NCI-H2171 treated with DMSO at 0.1 percent for 48 hours (cell line): ENCODE data around the gene P2RX5.

ENCODE experiments used
- DNase-seq: peaks from one replicate; lab custom pipeline; 2025; lab: John Stamatoyannopoulos, UW

The P2RX5 gene

GRCh38 chr17:3681057-3681456 lies 14.9 kb downstream of the P2RX5 start:
- no peak for DNase-seq

- no peak for DNase-seq
Measured at GRCh38 chr17:3679531-3680126, 16.3 kb downstream of the P2RX5 start.

- no peak for DNase-seq
Measured at GRCh38 chr17:3678821-3679530, 17.0 kb downstream of the P2RX5 start.

- DNase-seq, result no peak
Measured at GRCh38 chr17:3678095-3678820, 17.7 kb downstream of the P2RX5 start.

GRCh38 chr17:3675886-3676285 lies 20.1 kb downstream of the P2RX5 start:
- DNase-seq, result no peak

GRCh38 chr17:3672571-3672970 lies 23.4 kb downstream of the P2RX5 start:
- DNase-seq, result no peak

- no peak for DNase-seq
Measured at GRCh38 chr17:3669548-3669947, 26.4 kb downstream of the P2RX5 start.

GRCh38 chr17:3669085-3669347 lies 26.9 kb downstream of the P2RX5 start:
- DNase-seq, result no peak

- DNase-seq, result peak; percentile 97
Measured at GRCh38 chr17:3668279-3669084, 27.5 kb downstream of the P2RX5 start, which contains the start of the genes EMC6 and TAX1BP3. EMC6 (plus strand) TSS chr17:3668812; CDS start chr17:3669147, 335 bp downstream. TAX1BP3 (minus strand) TSS chr17:3668578; CDS start chr17:3668526, 52 bp downstream.

GRCh38 chr17:3667366-3668278 lies 28.3 kb downstream of the P2RX5 start:
- peak; percentile 48 for DNase-seq

GRCh38 chr17:3666516-3666915 lies 29.4 kb downstream of the P2RX5 start:
- DNase-seq, result no peak

GRCh38 chr17:3665834-3666233 lies 30.1 kb downstream of the P2RX5 start:
- DNase-seq, result no peak

GRCh38 chr17:3663102-3664011 lies 32.6 kb downstream of the P2RX5 start:
- no peak for DNase-seq

GRCh38 chr17:3660311-3660891 lies 35.6 kb downstream of the P2RX5 start:
- no peak for DNase-seq

- DNase-seq, result no peak
Measured at GRCh38 chr17:3659541-3660111, 36.3 kb downstream of the P2RX5 start.

- DNase-seq, result no peak
Measured at GRCh38 chr17:3658784-3659449, 37.0 kb downstream of the P2RX5 start.

- DNase-seq, result no peak
Measured at GRCh38 chr17:3657874-3658783, 37.8 kb downstream of the P2RX5 start.

GRCh38 chr17:3657588-3657869 lies 38.4 kb downstream of the P2RX5 start:
- no peak for DNase-seq
